ENCODE data around the gene FAAP24. TPM values are rescaled to one million over a fixed set of nuclear protein-coding genes. Genes with fewer than 3 reads are reported as not detected.
"Not testable (repeated sequence)": the region's sequence is repeated elsewhere in the genome, so short reads cannot be mapped to it uniquely, and the experiment has no call there.

The FAAP24 gene
- total RNA-seq, 1 experiment from 2014 or later, result 6.9 TPM

DNA sequence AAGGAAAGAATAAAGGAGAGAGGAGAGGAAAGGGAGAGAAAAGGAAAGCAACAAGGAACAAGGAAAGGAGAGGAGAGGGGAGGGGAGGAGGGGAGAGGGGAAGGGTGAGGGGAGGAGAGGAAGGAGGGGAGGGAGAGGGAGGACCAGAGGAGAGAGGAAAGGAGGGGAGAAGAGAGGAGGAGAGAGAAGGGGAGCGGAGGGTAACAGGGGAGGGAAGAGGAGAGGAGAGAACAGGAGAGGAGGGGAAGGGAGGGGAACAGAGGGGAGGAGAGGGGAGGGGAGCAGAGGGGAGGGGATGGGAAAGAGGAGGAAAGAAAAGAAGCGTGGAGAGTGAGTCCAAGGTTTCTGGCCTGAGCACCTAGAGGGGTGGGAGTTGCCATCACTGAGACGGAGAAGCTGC lies 26.7 kb downstream of the FAAP24 start:
- POLR2A ChIA-PET (ENCODE audit: unreplicated experiment), result no interaction called here
- no TSS peak for BruUV-seq (replicated peaks)
- intact Hi-C loops (cut with micrococcal nuclease; ENCODE audit: unreplicated experiment), result no loop called here
- CTCF ChIA-PET, result no interaction called here
- no peak overlapping the region for H3K4me2 ChIP-seq
- H3K79me2 ChIP-seq (ENCODE audit: low read depth), result no peaks in the 10 kb centered on the region
- H3K4me1 ChIP-seq (replicated peaks; ENCODE audit: insufficient read depth), result no peaks in the 10 kb centered on the region
- H4K20me1 ChIP-seq (ENCODE audit: insufficient read depth), result no peaks in the 10 kb centered on the region
- no peaks in the 10 kb centered on the region for H3F3A ChIP-seq (ENCODE audit: insufficient read depth, low read depth)
- no peak for DNase-seq
- no peak overlapping the region for H3K27ac ChIP-seq
- TF ChIP-seq, protein P1, sequence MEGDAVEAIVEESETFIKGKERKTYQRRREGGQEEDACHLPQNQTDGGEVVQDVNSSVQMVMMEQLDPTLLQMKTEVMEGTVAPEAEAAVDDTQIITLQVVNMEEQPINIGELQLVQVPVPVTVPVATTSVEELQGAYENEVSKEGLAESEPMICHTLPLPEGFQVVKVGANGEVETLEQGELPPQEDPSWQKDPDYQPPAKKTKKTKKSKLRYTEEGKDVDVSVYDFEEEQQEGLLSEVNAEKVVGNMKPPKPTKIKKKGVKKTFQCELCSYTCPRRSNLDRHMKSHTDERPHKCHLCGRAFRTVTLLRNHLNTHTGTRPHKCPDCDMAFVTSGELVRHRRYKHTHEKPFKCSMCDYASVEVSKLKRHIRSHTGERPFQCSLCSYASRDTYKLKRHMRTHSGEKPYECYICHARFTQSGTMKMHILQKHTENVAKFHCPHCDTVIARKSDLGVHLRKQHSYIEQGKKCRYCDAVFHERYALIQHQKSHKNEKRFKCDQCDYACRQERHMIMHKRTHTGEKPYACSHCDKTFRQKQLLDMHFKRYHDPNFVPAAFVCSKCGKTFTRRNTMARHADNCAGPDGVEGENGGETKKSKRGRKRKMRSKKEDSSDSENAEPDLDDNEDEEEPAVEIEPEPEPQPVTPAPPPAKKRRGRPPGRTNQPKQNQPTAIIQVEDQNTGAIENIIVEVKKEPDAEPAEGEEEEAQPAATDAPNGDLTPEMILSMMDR (conservative IDR thresholded peaks at IDR 0.05), result no peak
- H2AFZ ChIP-seq, result no peak overlapping the region
- H3K9me2 ChIP-seq (ENCODE audit: insufficient read depth), result no peaks in the 10 kb centered on the region
- no peak overlapping the region for H3K4me3 ChIP-seq
- H3K9me3 ChIP-seq (ENCODE audit: insufficient read depth, low read depth), result no peaks in the 10 kb centered on the region
- H3K27me3 ChIP-seq (ENCODE audit: insufficient read depth, low read depth), result no peaks in the 10 kb centered on the region
- H3K36me3 ChIP-seq (ENCODE audit: low read depth), result peaks cover 27% of the 10 kb centered on the region

DNA sequence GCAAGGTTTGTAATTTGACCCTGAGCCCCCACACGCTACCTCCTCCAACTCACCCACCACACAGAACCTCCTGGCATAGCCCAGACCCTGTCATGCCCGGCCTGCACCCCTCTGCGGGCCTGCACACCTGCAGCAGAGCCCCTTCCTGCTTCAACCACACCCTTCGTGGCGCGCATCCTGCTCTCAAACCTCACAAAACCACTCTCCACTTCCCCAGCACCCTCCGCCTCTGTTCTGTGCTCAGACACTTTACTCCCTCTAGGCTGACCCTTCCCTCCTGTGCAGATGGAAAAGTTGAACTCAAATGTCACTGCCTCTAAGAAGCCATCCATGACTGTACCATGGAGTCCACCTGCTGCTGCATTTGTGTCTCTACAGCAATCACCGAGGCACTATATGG lies 28.5 kb downstream of the FAAP24 start:
- H3K27me3 ChIP-seq (ENCODE audit: insufficient read depth, low read depth), result no peaks in the 10 kb centered on the region
- no peaks in the 10 kb centered on the region for H4K20me1 ChIP-seq (ENCODE audit: insufficient read depth)
- no peak overlapping the region for H3K27ac ChIP-seq
- no peaks in the 10 kb centered on the region for H3K9me3 ChIP-seq (ENCODE audit: insufficient read depth, low read depth)
- no peaks in the 10 kb centered on the region for H3K9me2 ChIP-seq (ENCODE audit: insufficient read depth)
- peaks cover 8% of the 10 kb centered on the region; the same call in 1 of the 2 replicates for H3F3A ChIP-seq (ENCODE audit: insufficient read depth, low read depth)
- no TSS peak for BruUV-seq (replicated peaks)
- H2AFZ ChIP-seq, result no peak overlapping the region
- POLR2A ChIA-PET (ENCODE audit: unreplicated experiment), result no interaction called here
- intact Hi-C loops (cut with micrococcal nuclease; ENCODE audit: unreplicated experiment), result no loop called here
- no peak for TF ChIP-seq EZH2 (IDR thresholded peaks at IDR 0.05; ENCODE audit: low read depth)
- TF ChIP-seq, protein P1 (conservative IDR thresholded peaks at IDR 0.05), result no peak
- DNase-seq, result no peak
- CTCF ChIA-PET, result no interaction called here
- no peak overlapping the region for H3K4me3 ChIP-seq
- H3K4me1 ChIP-seq (replicated peaks; ENCODE audit: insufficient read depth), result peaks cover 10% of the 10 kb centered on the region
- H3K4me2 ChIP-seq, result no peak overlapping the region
- peaks cover 16% of the 10 kb centered on the region; the same call in 1 of the 2 replicates for H3K36me3 ChIP-seq (ENCODE audit: low read depth)
- H3K79me2 ChIP-seq (ENCODE audit: low read depth), result no peaks in the 10 kb centered on the region

DNA sequence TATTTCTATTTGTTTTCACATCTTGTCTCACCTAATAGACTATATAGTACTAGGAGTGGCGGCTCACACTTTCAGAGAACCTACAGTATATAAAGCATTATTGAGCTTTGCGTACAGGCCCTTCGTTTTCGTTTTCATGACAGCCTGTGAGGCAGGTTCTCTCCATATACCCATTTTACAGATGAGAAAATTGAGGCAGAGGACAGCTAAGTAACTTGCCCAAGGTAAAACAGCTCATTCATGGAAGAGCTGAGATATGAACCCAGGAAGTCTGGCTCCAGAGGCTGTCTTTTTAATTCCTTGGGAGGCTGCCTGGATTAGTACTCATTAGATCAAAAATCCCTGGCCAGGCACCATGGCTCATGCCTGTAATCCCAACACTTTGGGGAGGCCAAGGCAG lies 28.9 kb downstream of the FAAP24 start:
- H3F3A ChIP-seq (ENCODE audit: insufficient read depth, low read depth), result peaks cover 12% of the 10 kb centered on the region; the same call in 1 of the 2 replicates
- BruUV-seq (replicated peaks), result no TSS peak
- no peaks in the 10 kb centered on the region for H4K20me1 ChIP-seq (ENCODE audit: insufficient read depth)
- POLR2A ChIA-PET (ENCODE audit: unreplicated experiment), result interaction anchor here (0.7 kb wide), 1 partner anchor 80 kb away, joined by 4 read pairs; the partner anchor contains the start of gene GPATCH1
- H3K27me3 ChIP-seq (ENCODE audit: insufficient read depth, low read depth), result no peaks in the 10 kb centered on the region
- no peak overlapping the region for H3K4me2 ChIP-seq
- H3K36me3 ChIP-seq (ENCODE audit: low read depth), result peaks cover 16% of the 10 kb centered on the region; the same call in 1 of the 2 replicates
- no peak overlapping the region for H3K4me3 ChIP-seq
- peaks cover 14% of the 10 kb centered on the region for H3K4me1 ChIP-seq (replicated peaks; ENCODE audit: insufficient read depth)
- H3K9me3 ChIP-seq (ENCODE audit: insufficient read depth, low read depth), result no peaks in the 10 kb centered on the region
- intact Hi-C loops (cut with micrococcal nuclease; ENCODE audit: unreplicated experiment), result no loop called here
- CTCF ChIA-PET, result no interaction called here
- no peak for DNase-seq
- no peak overlapping the region for H3K27ac ChIP-seq
- no peak overlapping the region for H2AFZ ChIP-seq
- no peaks in the 10 kb centered on the region for H3K9me2 ChIP-seq (ENCODE audit: insufficient read depth)
- H3K79me2 ChIP-seq (ENCODE audit: low read depth), result no peaks in the 10 kb centered on the region
- TF ChIP-seq, protein P1 (conservative IDR thresholded peaks at IDR 0.05), result no peak
- TF ChIP-seq EZH2 (IDR thresholded peaks at IDR 0.05; ENCODE audit: low read depth), result no peak

DNA sequence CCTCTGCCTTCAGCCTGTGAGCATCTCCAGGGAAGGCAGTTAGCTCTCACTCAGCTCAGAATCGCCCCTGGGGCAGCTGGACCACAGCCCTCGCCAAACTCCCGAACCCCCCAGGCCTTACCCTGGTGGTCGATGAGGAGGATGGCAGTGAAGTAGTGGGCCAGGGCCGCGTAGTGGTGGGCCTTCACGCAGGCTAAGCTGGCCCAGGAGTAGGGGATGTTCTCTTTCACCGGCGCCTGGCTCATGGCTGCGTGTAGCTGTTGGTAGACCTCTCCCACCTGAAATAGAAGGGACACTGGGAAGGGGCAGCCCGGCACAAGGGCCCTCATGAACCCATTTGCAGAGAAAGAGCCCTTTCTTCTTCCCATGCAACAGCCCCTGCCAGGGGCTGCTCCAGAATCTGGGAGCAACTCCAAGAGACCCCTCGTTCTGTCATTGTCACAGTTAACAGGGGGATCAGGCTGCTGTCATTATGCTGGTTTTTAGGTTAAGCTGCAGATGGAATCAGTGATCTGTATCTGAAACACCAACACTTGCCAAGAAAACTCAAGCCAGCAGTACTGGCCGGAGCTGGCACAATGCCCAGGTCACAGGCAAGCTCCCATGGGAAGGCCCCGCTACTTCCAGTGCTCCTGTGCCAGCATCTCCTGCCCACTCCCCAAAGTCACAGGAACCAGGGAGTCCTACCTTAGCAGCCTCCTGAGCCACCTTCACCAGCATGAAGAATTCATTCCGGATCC lies 30.3 kb downstream of the FAAP24 start:
- H3K9me3 ChIP-seq (ENCODE audit: insufficient read depth, low read depth); POLR2A ChIA-PET (ENCODE audit: unreplicated experiment); H3K27ac ChIP-seq; H3K9me2 ChIP-seq (ENCODE audit: insufficient read depth); H3K4me2 ChIP-seq; H3K4me3 ChIP-seq; H3K27me3 ChIP-seq (ENCODE audit: insufficient read depth, low read depth); DNase-seq; BruUV-seq (replicated peaks); H2AFZ ChIP-seq; intact Hi-C loops (cut with micrococcal nuclease; ENCODE audit: unreplicated experiment); CTCF ChIA-PET; H3K79me2 ChIP-seq (ENCODE audit: low read depth); H4K20me1 ChIP-seq (ENCODE audit: insufficient read depth): not testable (repeated sequence)
- Histone ChIP-seq H3K4me1 (replicated peaks; ENCODE audit: insufficient read depth) (peaks cover 21% of the 10 kb centered on the region), H3K36me3 (ENCODE audit: low read depth) (0 out of 2 replicates have a peak, but pooled peaks cover 13% of the 10 kb centered on the region), H3F3A (ENCODE audit: insufficient read depth, low read depth) (peaks cover 19% of the 10 kb centered on the region; the same call in 1 of the 2 replicates)

DNA sequence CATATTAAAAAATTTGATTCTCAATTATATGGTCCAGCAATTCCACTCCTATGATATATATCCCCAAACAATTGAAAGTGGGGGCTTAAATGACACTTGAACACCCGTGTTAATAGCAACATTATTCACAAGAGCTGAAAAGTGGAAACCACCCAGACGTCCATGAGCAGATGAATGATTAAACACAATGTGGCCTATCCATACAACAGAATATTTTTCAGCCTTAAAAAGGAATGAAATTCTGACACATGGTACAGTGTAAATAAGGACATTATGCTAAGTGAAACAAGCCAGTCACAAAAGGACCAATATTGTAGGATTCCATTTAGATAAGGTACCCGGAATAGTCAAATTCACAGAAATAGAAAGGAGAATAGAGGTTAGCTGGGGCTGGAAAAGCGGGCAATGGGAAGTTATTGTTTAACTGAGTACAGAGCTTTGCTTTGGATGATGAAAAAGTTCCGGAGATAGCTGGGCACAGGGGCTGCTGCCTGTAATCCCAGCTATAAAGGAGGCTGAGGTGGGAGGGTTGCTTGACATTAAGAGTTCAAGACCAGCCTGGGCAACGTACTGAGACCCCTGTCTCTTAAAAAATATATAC lies 31.5 kb downstream of the FAAP24 start:
- H3K79me2 ChIP-seq (ENCODE audit: low read depth); H3K27me3 ChIP-seq (ENCODE audit: insufficient read depth, low read depth); H3K4me2 ChIP-seq; H3K9me3 ChIP-seq (ENCODE audit: insufficient read depth, low read depth); H3K9me2 ChIP-seq (ENCODE audit: insufficient read depth); H2AFZ ChIP-seq; H3K27ac ChIP-seq; DNase-seq; BruUV-seq (replicated peaks); intact Hi-C loops (cut with micrococcal nuclease; ENCODE audit: unreplicated experiment); H4K20me1 ChIP-seq (ENCODE audit: insufficient read depth); H3K4me3 ChIP-seq: not testable (repeated sequence)
- Histone ChIP-seq H3K36me3 (ENCODE audit: low read depth) (0 out of 2 replicates have a peak, but pooled peaks cover 13% of the 10 kb centered on the region), H3K4me1 (replicated peaks; ENCODE audit: insufficient read depth) (peaks cover 21% of the 10 kb centered on the region), H3F3A (ENCODE audit: insufficient read depth, low read depth) (peaks cover 19% of the 10 kb centered on the region; the same call in 1 of the 2 replicates)
- ChIA-PET CTCF (interaction anchor here (0.6 kb wide), 1 partner anchor 437 kb away, joined by 3 read pairs; no protein-coding TSS in a partner anchor), POLR2A (ENCODE audit: unreplicated experiment) (interaction anchor here (0.6 kb wide), 1 partner anchor 11 kb away, joined by 5 read pairs; no protein-coding TSS in a partner anchor)
